Smooth muscle cell (in vitro differentiated cells): ENCODE data around the gene TOR2A. TPM values are rescaled to one million over a fixed set of nuclear protein-coding genes. Genes with fewer than 3 reads are reported as not detected.

Experiments used
- DNase-seq: peaks from one replicate; lab custom pipeline; 2025; ENCODE audit not compliant: unreplicated experiment; lab: John Stamatoyannopoulos, UW
- H2AFZ ChIP-seq: fragments of 200-600 bp; sonication (generic); 2 replicates; pipeline ENCODE4 v1.6.0; 2016; ENCODE audit warnings: antibody characterized with exemption, low read depth, mild to moderate bottlenecking
- H3F3A ChIP-seq: fragments of 200-600 bp; sonication (generic); 2 replicates; pipeline ENCODE4 v1.6.0; 2017; ENCODE audit warnings: antibody characterized with exemption, low read depth
- H3K27ac ChIP-seq: fragments of 200-600 bp; sonication (generic); 2 replicates; pipeline ENCODE4 v1.5.1; 2016; ENCODE audit warnings: low read depth, mild to moderate bottlenecking
- H3K27me3 ChIP-seq: fragments of 200-600 bp; sonication (generic); 2 replicates; pipeline ENCODE4 v1.6.1; 2016; ENCODE audit warnings: low read depth, mild to moderate bottlenecking
- H3K36me3 ChIP-seq: fragments of 200-600 bp; sonication (generic); 2 replicates; pipeline ENCODE4 v1.5.1; 2016; ENCODE audit warnings: low read depth
- H3K4me1 ChIP-seq: fragments of 200-600 bp; sonication (generic); 2 replicates; pipeline ENCODE4 v1.5.1; 2016; ENCODE audit warnings: low read depth
- H3K4me2 ChIP-seq: fragments of 200-600 bp; sonication (generic); 2 replicates; pipeline ENCODE4 v1.6.0; 2016; ENCODE audit warnings: mild to moderate bottlenecking
- H3K4me3 ChIP-seq: fragments of 200-600 bp; sonication (generic); 2 replicates; pipeline ENCODE4 v1.5.1; 2016; ENCODE audit warnings: mild to moderate bottlenecking
- H3K79me2 ChIP-seq: fragments of 200-600 bp; sonication (generic); 2 replicates; pipeline ENCODE4 v1.6.0; 2016; ENCODE audit warnings: low read depth, mild to moderate bottlenecking
- H3K9ac ChIP-seq: fragments of 200-600 bp; sonication (generic); 2 replicates; pipeline ENCODE4 v1.6.0; 2016; ENCODE audit warnings: low read depth
- H3K9me3 ChIP-seq: fragments of 200-600 bp; sonication (generic); replicated peaks from 2 replicates; pipeline ENCODE4 v1.5.1; 2016; ENCODE audit warnings: low read depth
- H4K20me1 ChIP-seq: fragments of 200-600 bp; sonication (generic); 2 replicates; pipeline ENCODE4 v1.6.0; 2016; ENCODE audit warnings: low read depth
- WGBS: methylation state at CpG from one replicate; pipeline ENCODE4 v1.1.7; 2016; ENCODE audit warnings: low lambda C conversion rate; 5-methylcytosine and 5-hydroxymethylcytosine counted together
- polyA plus RNA-seq: library from polyadenylated mRNA; unstranded; fragments of >200 nt; fragmentation: Nextera tagmentation; extraction: Ambion mirVana; gene quantifications from 2 replicates; pipeline ENCODE4 v1.2.1, GENCODE V29; 2016
- total RNA-seq: library from RNA; depleted of rRNA; stranded (reverse); fragments of >200 nt; gene quantifications from 2 replicates; pipeline ENCODE4 v1.2.3, GENCODE V29; 2014
- TF ChIP-seq, protein P1 (sequence below): fragments of 200-600 bp; sonication (generic); IDR thresholded peaks from 2 replicates; pipeline ENCODE4 v1.5.1; 2017; ENCODE audit warnings: borderline replicate concordance, mild to moderate bottlenecking, antibody characterized with exemption; ENCODE audit not compliant: insufficient read depth, poor library complexity, severe bottlenecking

The TOR2A gene
- total and polyA plus RNA-seq, 2 experiments from 2014 or later, result 7.3 to 12.3 TPM

- no peaks in the 10 kb centered on the region for H3K4me1 ChIP-seq
- H3K4me3 ChIP-seq, result no peak overlapping the region
- no peaks in the 10 kb centered on the region for H3K79me2 ChIP-seq
- H3K9ac ChIP-seq, result no peak overlapping the region
- no peak overlapping the region for H3K4me2 ChIP-seq
- no peaks in the 10 kb centered on the region for H3K27me3 ChIP-seq
- H3F3A ChIP-seq, result no peaks in the 10 kb centered on the region
- H3K36me3 ChIP-seq, result no peaks in the 10 kb centered on the region
- no peaks in the 10 kb centered on the region for H4K20me1 ChIP-seq
- no peak overlapping the region for H3K27ac ChIP-seq
- TF ChIP-seq, protein P1, sequence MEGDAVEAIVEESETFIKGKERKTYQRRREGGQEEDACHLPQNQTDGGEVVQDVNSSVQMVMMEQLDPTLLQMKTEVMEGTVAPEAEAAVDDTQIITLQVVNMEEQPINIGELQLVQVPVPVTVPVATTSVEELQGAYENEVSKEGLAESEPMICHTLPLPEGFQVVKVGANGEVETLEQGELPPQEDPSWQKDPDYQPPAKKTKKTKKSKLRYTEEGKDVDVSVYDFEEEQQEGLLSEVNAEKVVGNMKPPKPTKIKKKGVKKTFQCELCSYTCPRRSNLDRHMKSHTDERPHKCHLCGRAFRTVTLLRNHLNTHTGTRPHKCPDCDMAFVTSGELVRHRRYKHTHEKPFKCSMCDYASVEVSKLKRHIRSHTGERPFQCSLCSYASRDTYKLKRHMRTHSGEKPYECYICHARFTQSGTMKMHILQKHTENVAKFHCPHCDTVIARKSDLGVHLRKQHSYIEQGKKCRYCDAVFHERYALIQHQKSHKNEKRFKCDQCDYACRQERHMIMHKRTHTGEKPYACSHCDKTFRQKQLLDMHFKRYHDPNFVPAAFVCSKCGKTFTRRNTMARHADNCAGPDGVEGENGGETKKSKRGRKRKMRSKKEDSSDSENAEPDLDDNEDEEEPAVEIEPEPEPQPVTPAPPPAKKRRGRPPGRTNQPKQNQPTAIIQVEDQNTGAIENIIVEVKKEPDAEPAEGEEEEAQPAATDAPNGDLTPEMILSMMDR, result no peak
- WGBS, result 89% methylated on average over 20 of the region's 20 CpGs
- DNase-seq, result no peak
- no peak overlapping the region for H2AFZ ChIP-seq
- no peaks in the 10 kb centered on the region for H3K9me3 ChIP-seq
These were observed 45.2 kb upstream of the TOR2A start for GRCh38 chr9:127780126-127780885.

DNA sequence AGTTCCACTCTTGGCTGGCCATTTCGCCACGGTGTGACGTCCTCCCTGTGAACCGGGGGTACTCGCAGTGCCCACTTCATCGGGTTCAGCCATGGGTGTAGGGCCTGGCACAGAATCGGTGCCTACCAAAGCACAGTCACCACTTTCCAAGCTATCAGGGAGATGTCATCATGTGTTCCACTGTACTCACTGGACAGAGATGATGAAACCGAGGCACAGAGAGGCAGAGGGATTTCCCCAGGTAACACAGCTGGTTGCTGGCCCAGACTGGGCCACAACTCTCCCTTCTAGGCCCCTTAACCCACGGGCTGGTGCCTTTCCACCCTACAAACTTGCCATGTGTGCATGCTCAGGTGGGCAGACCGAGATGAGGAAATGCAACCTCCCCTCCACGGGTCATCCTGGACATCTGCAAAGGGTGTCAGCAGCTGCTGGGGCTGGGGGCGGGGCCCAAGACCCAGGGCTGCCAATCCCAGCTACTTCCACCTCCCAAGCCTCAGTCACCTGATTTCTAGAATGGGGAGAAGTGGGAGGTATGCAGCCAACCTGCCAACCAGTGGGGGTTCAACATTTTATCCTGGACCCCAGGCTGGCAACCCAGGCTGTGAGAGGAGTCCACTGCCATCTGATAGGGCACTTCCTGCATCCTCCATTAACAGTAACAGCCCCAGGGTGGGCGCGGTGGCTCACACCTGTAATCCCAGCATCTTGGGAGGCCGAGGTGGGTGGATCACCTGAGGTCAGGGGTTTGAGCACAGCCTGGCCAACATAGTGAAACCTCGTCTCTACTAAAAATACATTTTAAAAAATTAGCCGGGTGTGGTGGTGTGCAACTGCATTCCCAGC is 44.3 kb upstream of the TOR2A start:
- no peaks in the 10 kb centered on the region for H3K4me1 ChIP-seq
- H3K27ac ChIP-seq, result no peak overlapping the region
- H2AFZ ChIP-seq, result no peak overlapping the region
- H3K79me2 ChIP-seq, result no peaks in the 10 kb centered on the region
- 88% methylated on average over 17 of the region's 17 CpGs for WGBS
- no peak overlapping the region for H3K9ac ChIP-seq
- H3K4me2 ChIP-seq, result no peak overlapping the region
- H4K20me1 ChIP-seq, result no peaks in the 10 kb centered on the region
- no peaks in the 10 kb centered on the region for H3K9me3 ChIP-seq
- no peaks in the 10 kb centered on the region for H3K27me3 ChIP-seq
- H3K36me3 ChIP-seq, result no peaks in the 10 kb centered on the region
- TF ChIP-seq, protein P1, result no peak
- H3F3A ChIP-seq, result no peaks in the 10 kb centered on the region
- H3K4me3 ChIP-seq, result no peak overlapping the region
- no peak for DNase-seq

DNA sequence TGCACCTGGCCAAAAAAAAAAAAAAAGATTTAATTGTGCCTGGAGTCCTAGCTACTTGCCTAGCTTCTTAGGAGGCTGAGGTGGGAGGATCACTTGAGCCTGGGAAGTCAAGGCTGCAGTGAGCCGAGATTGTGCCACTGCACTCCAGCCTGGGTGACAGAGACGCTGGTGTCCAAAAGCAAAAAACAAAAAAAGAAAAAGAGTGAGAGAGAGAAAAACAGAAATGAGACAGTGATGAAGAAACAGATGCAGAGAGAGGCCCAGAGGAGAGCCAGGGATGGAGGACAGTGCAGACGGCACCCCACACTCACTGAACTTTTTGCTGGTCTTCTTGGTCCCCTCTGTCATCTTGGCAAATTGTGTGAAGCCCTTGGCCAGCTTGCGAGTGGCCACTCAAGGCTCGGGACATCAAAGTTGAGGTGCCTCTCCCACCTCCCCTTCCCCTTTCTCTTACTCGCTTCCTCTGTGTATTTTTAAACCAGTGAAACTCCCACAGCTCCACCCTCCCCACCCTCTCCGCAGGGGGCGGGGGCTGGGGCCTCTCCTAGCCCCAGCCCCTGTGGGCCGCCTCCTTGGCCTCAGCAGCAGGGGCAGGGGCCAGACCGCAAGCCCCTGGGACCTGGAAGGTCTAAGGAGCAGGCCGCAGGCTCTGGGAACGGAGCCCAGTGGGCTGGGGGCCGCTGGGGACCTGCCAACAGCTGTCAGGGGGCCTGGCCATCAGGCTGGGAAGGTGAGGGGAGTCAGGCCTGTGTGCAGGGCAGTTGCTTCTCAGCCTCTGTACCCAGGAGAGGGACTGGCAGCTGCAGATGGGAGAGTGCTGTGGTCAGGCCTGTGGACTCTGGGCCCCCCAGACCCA is 43.4 kb upstream of the TOR2A start, which contains the start of gene SH2D3C:
SH2D3C (minus strand) TSS at position 387 of the 856 bp plus-strand sequence; CDS start at position 348, 39 bp downstream.
- TF ChIP-seq, protein P1, result no peak
- H2AFZ ChIP-seq, result no peak within 1 kb of the TSS
- H3K9me3 ChIP-seq, result no peaks in the 10 kb centered on the region
- H3K27ac ChIP-seq, result no peak within 1 kb of the TSS
- no peaks in the 10 kb centered on the region for H3K36me3 ChIP-seq
- H3K27me3 ChIP-seq, result no peaks in the 10 kb centered on the region
- no peaks in the 10 kb centered on the region for H4K20me1 ChIP-seq
- WGBS, result 80% methylated on average over 13 of the region's 13 CpGs
- no peak within 1 kb of the TSS for H3K9ac ChIP-seq
- H3K4me2 ChIP-seq, result no peak within 1 kb of the TSS
- no peaks in the 10 kb centered on the region for H3K79me2 ChIP-seq
- no peak within 1 kb of the TSS for H3K4me3 ChIP-seq
- H3K4me1 ChIP-seq, result no peaks in the 10 kb centered on the region
- H3F3A ChIP-seq, result no peaks in the 10 kb centered on the region
- DNase-seq, result no peak
